8988T (cell line): ENCODE results near the gene PXK.

Experiments used
- DNase-seq: peaks from one replicate; pipeline ENCODE4 v3.0.0; 2011

Gene PXK

DNA sequence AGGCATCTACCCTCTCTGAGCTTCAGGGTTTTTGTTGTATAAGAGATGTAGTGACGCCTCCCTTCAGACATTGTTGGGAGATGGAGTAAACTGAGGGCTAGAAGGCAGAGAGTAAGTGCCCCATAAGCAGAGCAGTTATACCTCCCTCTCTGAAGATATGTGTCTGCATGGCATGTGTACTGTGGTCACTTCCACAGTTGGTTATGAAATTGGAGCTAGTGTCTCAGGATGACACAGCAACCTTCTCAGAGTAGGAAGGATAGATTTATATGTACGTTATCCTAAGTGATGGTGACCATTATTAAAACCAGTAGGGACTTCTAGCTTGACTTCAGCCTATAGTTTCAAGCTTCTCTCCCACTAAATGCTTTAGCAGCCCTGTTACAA, 17.9 kb downstream of the PXK start:
- no peak for DNase-seq

DNA sequence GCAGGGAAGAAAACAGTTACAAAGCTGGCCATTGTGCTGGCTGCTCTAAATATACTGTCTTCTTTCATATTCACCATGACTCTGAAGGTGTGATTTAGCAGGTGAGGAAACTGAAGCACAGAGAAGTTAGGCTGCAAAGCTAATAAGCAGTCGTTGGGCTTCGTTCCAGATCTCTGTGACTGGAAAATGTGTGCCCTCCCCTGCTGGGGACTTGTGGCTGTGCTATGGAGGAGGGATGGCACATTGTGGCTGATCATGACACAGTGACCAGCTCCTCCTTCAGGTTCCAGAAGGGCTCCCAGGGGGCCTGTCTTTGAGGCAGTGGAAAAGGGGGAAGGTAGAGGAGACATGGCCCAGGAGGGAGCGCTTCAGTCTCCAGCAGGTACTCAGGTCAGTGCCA, 19.2 kb downstream of the PXK start:
- no peak for DNase-seq

DNA sequence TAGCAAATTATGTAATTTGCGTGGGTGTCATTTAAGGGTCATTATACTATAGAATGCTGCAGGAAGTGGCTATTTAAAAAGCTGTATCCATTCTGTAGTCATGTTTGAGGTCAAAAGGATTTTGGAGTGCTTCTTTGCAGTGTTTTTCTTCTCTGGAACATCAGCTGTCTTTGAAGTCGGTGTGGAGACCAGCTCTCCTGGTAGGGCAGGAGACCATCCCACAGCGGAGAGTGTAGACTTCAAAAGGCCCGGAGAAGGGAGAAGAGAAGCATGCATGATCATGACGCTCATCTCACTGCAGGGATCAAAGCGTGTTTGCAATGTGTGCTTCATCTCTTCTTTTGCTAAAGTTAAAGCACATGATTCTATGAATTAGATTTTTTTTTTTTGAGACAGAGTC, 19.9 kb downstream of the PXK start:
- no peak for DNase-seq

DNA sequence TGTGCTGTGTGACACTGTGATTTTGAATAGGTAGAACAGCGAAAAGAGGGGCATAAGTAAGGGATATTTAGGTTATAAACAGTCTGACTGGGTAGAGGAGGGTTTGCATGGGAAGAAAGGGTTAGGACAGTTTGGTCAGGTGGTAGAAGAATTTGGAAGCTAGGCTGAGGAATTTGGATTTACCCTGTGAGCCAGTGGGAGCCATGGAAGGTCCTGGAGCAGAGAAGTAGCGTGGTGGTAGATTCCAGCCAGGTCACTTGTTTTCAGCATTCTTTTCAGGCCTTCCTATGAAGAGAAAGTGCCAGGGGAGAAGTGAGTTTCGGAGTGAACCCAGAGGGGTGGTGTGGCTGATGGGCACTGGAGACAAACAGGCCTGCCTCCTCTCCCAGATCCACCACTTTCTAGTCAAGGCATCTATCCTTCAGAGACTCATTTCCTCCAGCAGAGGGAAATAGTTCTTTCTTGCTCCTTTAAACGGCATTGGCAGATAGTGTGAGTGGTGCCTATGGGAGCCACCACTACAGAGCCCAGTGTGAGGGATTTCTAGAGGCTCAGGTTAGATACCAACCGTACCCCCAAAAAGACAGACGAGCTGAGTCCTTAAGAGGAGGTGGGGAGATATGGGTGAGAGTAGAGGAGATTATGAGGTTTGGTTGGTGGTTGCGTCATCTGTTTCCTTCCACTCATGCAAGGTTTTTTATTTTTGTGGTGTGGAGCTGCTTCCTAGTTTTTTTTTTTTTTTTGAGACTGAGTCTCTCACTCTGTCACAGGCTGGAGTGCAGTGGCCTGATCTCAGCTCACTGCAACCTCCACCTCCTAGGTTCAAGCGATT, 21.2 kb downstream of the PXK start:
- DNase-seq, result no peak

DNA sequence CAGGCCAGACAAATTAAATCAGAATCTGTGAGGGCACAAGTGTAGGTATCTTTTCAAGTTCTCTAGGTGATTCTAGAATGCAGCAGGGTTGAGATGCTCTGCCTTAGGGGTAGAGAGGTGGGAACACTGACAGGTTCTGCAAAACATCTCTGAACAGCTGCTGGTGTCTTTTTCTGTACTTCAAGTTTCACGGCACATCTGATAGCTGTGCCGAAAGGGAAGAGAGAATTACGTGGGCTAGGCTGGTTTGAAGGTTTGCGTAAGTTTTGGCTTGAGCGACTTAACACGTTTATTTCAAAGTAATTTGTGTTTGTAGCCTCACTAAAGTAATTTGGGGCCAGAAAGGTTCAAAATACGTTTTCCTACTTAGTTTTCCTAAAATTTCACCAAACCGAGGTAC, 22.5 kb downstream of the PXK start:
- DNase-seq, result no peak

DNA sequence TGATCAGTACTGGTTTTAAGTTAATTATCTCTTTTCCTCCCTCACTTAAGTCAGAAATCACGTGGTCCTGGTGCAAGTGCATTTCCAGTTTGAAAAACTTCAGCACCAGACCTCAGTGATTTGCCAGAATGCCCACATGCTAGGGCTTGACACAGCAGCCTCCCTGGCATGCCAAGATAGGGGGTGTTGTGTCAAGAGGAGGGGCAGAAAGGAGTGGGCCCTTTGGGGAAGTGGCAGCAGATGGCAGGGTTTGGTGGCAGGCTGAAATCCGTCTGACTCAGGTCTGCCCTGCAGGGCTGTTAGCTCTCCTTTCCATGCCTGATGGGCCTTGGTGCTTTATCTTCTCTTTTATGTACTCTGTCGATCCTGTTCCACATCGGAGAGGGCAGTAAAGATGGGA, 23.4 kb downstream of the PXK start:
- DNase-seq, result no peak

DNA sequence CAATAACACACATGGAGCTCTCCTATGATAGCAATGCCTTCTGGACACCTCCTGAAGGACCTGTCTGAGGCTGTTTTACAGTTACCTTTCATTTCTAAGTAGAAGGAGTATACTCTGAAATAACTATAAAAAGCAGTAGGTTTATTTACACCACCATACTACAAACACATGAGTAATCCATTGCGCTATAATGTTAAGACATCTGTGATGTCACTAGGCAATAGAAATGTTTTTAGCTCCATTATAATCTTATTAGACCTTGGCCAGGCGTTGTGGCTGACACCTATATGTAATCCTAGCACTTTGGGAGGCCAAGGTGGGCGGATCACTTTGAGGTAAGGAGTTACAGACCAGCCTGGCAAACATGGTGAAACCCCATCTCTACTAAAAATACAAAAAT, 24.7 kb downstream of the PXK start:
- no peak for DNase-seq

DNA sequence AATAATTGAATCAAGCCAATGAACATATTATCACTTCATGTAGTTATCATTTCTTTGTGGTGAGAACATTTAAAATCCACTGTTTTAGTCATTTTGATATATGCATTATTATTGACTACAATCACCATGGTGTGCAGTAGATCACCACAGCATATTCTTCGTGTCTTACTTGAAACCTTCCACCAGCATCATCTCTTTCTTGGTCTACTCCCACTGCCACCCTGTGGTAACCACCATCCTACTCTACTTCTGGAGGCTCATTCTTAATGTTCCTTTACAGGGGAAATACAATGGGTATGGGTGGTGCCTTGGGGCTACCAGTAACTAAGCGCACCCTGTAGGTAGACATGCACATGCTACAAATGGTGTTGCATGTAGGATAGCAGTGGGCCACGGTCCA, 25.4 kb downstream of the PXK start:
- no peak for DNase-seq

DNA sequence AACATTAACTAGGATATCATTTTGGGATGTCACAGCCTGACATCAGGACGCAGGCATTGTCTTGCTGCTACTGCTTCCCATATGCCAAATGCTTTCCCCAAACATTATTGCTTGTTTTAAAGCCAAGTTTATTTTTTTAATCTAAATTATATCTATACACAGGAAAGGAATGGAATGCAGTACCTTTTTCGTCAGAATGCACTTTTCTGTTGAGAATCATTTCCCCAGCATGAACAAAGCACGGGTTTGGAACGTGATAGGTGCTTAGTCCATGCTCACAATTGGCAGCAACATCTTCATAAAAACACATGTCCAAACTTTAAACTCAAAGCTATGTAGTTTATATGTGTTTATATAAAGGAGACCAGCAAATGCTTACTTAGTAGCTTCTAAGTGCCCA, 26.1 kb downstream of the PXK start:
- no peak for DNase-seq

DNA sequence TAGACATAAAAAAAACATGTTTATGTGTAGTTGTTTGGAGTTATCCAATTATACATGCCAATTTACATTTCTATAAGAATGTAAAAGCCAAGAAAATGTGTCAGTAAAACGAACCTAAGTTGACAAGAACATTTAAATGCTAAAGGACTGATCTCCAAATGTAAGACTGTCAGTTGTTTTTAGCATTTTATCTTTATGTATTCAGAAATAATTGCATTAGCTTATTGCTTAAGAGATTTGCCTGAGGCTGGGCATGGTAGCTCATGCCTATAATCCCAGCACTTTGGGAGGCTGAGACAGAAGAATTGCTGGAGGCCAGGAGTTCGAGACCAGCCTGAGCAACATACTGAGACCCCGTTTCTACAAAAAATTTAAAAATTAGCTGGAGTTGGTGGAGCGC, 26.9 kb downstream of the PXK start:
- DNase-seq, result no peak

DNA sequence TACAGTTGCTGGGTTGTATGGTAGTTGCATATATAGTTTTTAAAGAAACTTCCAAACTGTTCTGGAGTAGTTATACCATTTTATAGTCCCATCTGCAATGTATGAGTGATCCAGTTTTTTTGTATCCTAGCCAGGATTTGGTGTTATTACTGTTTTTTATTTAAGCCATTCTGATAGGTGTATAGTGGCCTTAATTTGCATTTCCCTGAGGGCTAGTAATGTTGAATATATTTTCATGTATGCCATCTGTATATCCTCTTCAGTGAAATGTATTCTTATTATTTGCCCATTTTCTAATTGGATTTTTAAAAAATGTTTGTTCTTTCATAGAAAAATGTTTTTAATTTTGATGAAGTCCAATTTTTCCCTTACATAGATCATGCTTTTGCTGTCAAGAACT, 29.2 kb downstream of the PXK start:
- no peak for DNase-seq

DNA sequence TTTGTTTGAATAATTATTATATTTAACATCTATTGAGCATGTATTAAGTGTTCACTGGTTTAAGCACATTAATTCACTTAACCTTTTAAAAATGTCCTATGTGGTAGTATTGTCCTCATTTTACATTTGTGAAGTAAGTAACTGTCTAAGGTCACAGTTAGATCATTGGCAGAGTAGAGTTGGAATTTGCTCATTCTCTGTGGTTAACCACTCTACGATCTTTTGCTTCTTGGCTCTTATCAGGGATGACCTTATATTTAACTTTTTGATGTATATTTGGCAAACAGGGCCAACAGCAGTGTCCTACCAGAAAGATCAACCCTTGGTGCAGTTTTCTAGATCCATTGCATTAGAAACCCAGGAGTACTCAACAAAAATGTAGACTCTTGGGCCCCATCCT, 34.0 kb downstream of the PXK start:
- no peak for DNase-seq

DNA sequence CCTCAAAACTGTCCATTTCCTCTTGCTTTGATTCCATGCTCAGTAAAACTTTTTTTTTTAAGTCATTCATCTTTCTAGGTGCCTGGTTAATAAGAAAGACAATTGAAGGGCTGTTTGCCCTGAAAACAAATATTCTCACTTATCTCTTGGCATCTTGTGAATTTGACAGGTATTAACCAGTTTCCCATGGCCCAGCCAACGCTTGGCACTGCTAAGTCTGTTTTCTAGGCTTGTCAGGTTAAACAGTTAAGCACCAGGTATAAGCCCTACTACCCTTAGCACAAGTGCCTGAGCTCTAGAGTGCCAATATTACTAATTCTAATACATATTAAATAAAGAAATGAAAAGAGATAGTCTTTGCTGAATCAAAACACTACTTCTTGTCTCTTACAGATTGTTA, 36.3 kb downstream of the PXK start:
- DNase-seq, result no peak

DNA sequence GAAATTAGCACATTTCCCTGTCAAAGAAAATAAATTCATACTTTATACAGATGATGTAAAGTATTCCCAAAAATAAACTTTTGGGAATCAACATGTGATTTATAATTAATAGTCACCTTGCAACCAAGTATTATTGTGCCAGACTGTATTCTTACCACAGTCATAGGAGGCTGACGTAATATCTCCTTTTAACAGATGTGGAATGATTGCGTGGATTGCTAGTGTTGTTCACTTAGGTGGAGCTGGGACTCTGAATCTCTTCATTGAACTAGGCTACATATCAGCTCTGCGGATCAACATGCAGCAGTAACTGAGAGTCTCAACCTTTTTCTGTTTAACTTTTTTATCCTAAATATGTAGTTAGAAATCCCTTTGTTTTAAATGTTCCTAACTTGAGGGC, 37.2 kb downstream of the PXK start:
- DNase-seq, result no peak

DNA sequence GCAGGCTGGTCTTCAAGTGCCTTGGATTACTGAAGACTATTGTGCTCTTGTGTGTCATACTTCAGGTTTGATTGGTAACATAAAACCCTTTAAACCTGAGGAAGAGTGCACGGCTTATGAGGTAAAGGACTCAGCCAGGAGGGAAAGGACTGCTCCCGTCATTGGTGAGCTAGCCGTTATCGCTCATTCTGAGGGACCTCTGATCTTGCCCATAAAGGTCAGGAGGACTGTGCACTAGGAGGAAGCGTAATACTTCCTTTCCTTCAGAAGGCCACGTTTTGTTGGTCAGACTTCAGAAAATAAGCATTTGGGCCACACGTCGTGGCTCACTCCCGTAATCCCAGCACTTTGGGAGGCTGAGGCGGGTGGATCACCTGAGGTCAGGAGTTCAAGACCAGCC, 37.7 kb downstream of the PXK start:
- DNase-seq, result no peak

DNA sequence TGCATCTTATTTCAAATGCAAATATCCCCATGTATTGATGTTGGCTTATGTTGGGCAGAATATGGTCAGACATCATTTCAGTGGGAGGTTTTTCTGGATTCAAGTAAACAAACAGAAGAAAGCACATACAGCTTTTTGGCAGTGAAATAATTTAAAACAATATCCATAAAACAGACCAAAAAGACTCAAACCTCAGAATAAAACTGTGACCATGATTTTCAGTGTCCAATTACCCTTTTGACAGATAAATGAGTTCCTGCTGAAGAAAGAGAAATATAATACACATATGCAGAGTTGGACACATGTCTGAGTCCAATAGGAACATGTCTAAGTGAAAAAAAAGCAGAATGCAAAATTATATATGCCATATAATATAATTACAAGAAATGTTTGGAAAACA, 39.1 kb downstream of the PXK start:
- no peak for DNase-seq

DNA sequence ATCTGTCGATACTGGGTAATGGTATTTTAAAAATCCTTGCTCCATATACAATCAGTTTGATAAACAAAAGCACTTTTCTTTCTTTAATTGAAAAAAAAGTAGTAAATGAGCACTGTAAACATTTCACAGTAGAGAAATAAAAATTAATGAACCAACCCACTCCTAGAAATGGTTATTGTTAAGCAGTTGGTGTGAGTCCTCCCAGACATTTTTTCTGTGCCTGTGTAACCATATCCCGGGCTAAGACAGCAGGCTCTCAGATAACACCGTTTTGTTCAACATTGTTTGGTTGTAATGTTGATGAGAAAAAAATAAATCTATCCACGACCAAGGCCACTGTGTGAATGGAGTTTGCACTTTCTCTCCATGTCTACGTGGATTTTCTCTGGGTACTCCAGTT, 42.6 kb downstream of the PXK start:
- no peak for DNase-seq

DNA sequence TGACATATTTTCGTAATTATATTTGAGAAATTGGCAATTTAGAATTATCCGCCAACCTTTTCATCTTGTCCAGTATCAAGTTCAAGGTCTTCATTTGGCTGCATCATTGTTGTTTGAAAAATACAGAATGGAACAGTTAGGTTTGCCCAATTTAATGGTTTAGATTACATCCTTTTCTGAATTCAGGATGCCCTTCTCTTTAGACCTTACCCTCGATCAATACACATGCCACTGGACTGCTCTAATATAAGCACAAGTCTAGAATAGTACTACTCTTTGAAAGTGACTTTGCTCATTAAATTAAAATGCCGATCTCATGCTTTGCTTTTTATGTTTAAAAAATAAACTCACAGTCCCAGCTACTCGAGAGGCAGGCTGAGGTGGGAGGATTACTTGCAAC, 44.5 kb downstream of the PXK start:
- DNase-seq, result no peak

DNA sequence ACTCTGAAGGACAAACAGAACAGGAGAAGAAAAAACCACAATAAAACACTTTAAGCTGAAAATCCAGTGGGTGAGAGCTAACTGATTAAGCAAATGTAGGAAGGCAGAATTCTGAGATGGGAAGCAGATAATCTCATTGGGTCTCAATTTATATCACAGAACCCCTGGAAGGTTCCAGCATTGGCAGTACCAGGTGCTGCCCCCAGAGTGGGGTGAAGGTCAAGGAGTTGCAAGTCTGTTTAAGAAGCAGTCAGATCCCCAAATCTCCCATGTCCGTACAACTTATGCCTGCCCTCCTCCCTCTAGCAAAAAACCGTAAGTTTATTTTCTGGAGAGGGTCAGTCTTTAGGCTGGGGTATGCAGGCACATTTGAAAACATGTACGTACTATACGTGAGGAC, 45.1 kb downstream of the PXK start:
- no peak for DNase-seq

DNA sequence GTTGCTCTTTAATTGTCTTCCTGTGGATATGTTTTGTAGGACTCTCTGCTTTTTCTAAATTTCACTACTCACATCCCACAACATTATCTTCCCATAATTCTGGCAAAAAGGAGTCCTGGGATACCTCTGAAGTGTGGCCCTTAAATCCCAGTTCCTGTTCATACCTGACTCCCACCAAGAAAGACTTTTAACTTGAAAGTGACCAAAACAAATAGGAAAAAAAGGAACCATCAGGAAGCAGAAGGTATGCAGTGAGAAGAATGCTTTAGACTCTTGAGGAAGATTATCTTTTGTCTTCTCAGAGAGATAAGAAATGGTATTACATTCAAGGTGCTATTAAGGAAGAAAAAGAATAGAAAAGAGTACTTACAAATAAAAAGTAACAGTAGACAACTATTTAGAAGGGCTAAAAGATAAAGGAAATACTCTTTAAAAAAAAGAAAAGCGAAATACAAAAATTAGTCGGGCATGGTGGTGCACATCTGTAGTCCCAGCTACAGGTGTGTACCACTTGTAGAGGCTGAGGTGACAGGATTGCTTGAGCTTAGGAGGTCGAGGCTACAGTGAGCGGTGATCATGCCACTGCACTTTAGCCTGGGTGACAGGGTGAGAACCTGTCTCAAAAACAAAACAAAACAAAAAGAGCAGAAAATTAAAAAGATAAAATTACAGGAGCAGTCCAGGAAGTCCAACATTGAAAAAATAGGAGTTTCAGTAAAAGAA, 46.8 kb downstream of the PXK start:
- DNase-seq, result no peak

DNA sequence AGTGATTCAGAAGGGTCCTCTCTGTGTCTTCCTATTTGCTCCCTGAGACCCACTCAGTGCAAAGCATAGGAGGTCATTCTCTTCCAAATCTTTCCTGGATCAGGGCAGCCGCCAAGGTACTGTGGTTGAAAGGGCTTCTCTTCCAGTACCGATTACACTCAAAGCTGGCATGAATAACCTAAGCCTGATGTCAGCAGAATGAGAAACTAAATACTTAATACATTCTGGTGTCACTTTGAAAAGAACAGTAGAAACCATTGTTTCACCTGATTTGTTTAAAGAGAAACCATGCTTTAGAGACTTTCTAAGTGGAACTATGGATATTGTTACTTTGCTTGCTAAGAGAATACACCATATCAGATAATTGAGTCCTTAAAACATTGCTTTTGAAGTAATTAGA, 50.8 kb downstream of the PXK start:
- DNase-seq, result no peak

DNA sequence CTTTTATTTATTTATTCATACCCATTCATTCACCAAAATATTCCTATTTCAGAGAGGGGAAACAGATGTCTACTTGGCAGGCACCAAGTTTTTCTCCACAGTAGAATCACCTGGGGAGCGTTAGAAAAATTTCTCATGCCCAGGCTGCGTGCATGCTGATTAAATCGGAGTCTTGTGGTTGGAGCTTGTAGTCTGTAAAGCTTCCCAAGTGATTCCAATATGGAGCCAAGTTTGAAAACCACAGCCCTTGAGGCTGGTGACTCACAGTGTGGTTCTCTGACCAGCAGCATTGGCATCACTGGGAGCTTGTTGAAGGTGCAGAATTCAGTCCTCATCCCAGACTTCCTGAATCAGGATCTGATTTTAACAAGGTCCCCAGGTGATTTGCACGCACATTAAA, 51.2 kb downstream of the PXK start:
- DNase-seq, result no peak

DNA sequence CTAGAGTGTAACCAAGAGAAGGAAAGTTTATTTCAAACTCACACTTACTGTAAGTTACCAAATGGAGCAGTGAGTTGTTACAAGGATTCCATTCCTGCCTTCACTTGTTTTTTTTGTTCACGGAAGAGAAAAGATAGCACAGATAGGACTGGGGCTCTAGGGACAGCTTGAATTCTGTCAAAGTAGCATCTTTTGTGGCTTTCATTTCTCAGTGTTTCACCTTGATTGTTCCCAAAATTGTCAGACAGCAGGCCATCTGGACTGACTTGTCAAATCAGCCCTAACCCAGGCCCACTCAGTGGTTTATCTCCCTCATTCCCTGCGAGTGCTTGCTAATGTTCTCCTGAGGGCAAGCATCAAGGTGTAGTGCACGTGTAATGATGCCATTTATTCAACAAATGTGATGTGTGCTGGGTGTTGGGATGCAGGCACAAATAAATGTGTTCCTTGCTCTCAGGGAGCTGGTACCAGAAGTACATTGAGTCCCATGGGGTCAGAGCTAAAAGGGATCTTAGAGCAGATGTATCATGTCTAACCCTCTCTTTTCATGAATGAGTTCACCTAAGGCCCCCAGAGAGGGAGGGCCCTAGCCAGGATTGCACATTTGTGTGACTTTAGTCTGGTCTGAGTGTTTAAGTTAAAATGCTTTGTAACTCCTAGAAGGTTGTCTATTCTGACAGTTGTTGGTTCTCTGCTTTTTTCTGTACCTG, 51.8 kb downstream of the PXK start:
- no peak for DNase-seq
